Adrenal gland (tissue), 12 donors: ENCODE measurements around the gene ZEB1. TPM values are rescaled to one million over a fixed set of nuclear protein-coding genes. Genes with fewer than 3 reads are reported as not detected.

Source experiments
- DNase-seq, 7 donors: peaks; one replicate each; pipeline ENCODE4 v3.0.0-alpha.2; 2019 to 2020
- H3K27ac ChIP-seq, 5 donors: fragments of 200-600 bp; sonication (generic) in 4 of 5; 1 replicate in 3 of 5; 2 replicates in 2 of 5; pipeline versions ENCODE4 v1.5.1 to v1.8.0; 2016 to 2020; ENCODE audit warnings: mild to moderate bottlenecking in 1 of 5
- H3K27me3 ChIP-seq: fragments of 200-600 bp; 2 replicates; pipeline ENCODE4 v1.8.0; 2021
- H3K36me3 ChIP-seq, 2 donors: fragments of 200-600 bp; replicated peaks in 1 of 2; 1 replicate in 1 of 2; 2 replicates in 1 of 2; pipeline versions ENCODE4 v1.5.1 to v1.8.0; 2018 to 2022
- H3K4me1 ChIP-seq, 2 donors: fragments of 200-600 bp; replicated peaks in 1 of 2; 1 replicate in 1 of 2; 2 replicates in 1 of 2; pipeline versions ENCODE4 v1.5.1 to v1.8.0; 2018 to 2021
- H3K4me3 ChIP-seq, 4 donors: fragments of 200-600 bp; sonication (generic) in 3 of 4; one replicate each; pipeline ENCODE4 v1.5.1; 2016 to 2018
- H3K9me3 ChIP-seq, 3 donors: fragments of 200-600 bp; sonication (generic) in 1 of 3; replicated peaks in 1 of 3; 1 replicate in 2 of 3; 2 replicates in 1 of 3; pipeline versions ENCODE4 v1.5.1 to v1.8.0; 2016 to 2021
- POLR2A ChIP-seq, 2 donors: fragments of 450-650 bp; IDR thresholded peaks; one replicate each; pipeline ENCODE4 v1.6.1; 2017; ENCODE audit warnings: antibody characterized with exemption in 2 of 2, mild to moderate bottlenecking in 2 of 2, moderate library complexity in 1 of 2
- WGBS, 4 donors: extraction: QIAGEN DNeasy Blood & Tissue Kit in 2 of 4; methylation state at CpG; one replicate each; pipeline versions ENCODE4 v1.1.5 to v1.1.7; 2013 to 2017; 5-methylcytosine and 5-hydroxymethylcytosine counted together
- intact Hi-C, 2 donors: fragments of 100-400 bp; cut with DNase I; formaldehyde crosslinking; loops; one replicate each; pipeline versions ENCODE4 v1.14.1 to v1.15.0; 2022 to 2023
- polyA plus RNA-seq, 3 donors: library from polyadenylated mRNA; stranded (reverse); fragments of 200-250 nt in 2 of 3; fragments of 350-450 nt in 1 of 3; fragmentation: Illumina TruSeq in 1 of 3; extraction: RNeasy Lipid Tissue Mini Kit (QIAGEN cat#74804) in 1 of 3; gene quantifications; one replicate each; pipeline ENCODE4 v1.2.3, GENCODE V29; 2013 to 2014
- total RNA-seq, 9 donors: library from RNA; depleted of rRNA in 4 of 9; stranded (reverse); fragments of >200 nt in 4 of 9; fragments of 120-200 nt in 1 of 9; fragmentation: NEBNext Ultra II Directional in 1 of 9; extraction: Animal tissue kit (Norgen Biotek cat#: 25700) in 1 of 9; gene quantifications; one replicate each; pipeline versions ENCODE4 v1.1.0 to v1.2.4, GENCODE V29; 2013 to 2023
- TF ChIP-seq, protein P1 (sequence below), 6 experiments: fragments of 450-650 bp in 4 of 6; fragments of 200-600 bp in 2 of 6; sonication (generic) in 1 of 6; IDR thresholded peaks; 1 replicate in 5 of 6; 2 replicates in 1 of 6; pipeline versions ENCODE4 v1.5.1 to v1.8.0; 2016 to 2021; ENCODE audit warnings: antibody characterized with exemption in 6 of 6, mild to moderate bottlenecking in 2 of 6, moderate library complexity in 1 of 6
- donor health status: healthy with polysubstance abuse.
- donor health status: Bipolar disorder and iron deficiency.
- donor health status: DM: yes; HTN: yes; CAD: no.
- donor health status: DM: no; HTN: no; CAD: no.
- donor health status: DM: no; HTN: no; CAD: no.
- donor health status: DM: yes; HTN: yes; CAD: no.

ZEB1 gene
- total and polyA plus RNA-seq, 12 donors, result 7.3 to 34.9 (median 22.9) TPM

DNA sequence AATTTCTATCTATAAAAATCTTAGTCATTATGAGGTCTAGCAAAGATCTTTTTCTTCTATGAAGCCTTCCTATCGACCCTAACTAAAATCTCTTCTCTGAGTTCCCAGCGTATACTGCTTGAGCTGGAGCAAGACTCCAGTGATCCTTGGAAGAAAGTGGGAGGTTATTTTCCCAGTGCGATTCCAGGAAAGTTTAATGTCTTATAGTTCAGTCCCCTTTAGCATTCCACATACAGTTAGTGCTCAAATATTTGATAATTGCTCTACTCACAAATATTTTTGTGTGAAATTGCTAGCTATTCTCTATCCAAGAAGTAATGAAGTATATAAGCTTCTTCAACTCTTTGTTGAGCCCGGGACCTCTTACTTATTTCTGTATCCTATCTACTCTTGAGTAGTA is 47.7 kb downstream of the ZEB1 start:
- no peak overlapping the region for H3K4me3 ChIP-seq
- DNase-seq, result no peak
- H3K27ac ChIP-seq, result no peak overlapping the region
- TF ChIP-seq, protein P1, sequence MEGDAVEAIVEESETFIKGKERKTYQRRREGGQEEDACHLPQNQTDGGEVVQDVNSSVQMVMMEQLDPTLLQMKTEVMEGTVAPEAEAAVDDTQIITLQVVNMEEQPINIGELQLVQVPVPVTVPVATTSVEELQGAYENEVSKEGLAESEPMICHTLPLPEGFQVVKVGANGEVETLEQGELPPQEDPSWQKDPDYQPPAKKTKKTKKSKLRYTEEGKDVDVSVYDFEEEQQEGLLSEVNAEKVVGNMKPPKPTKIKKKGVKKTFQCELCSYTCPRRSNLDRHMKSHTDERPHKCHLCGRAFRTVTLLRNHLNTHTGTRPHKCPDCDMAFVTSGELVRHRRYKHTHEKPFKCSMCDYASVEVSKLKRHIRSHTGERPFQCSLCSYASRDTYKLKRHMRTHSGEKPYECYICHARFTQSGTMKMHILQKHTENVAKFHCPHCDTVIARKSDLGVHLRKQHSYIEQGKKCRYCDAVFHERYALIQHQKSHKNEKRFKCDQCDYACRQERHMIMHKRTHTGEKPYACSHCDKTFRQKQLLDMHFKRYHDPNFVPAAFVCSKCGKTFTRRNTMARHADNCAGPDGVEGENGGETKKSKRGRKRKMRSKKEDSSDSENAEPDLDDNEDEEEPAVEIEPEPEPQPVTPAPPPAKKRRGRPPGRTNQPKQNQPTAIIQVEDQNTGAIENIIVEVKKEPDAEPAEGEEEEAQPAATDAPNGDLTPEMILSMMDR (IDR thresholded peaks at IDR 0.05), result no peak
- no peak for TF ChIP-seq POLR2A (IDR thresholded peaks at IDR 0.05)
- no peaks in the 10 kb centered on the region for H3K27me3 ChIP-seq
- intact Hi-C loops, result no loop called here
- 83 to 88% (median 86%) methylated on average over 4 of the region's 4 CpGs for WGBS, 4 donors
- no peaks in the 10 kb centered on the region for H3K36me3 ChIP-seq
- no peaks in the 10 kb centered on the region for H3K9me3 ChIP-seq
- H3K4me1 ChIP-seq, result no peaks in the 10 kb centered on the region

DNA sequence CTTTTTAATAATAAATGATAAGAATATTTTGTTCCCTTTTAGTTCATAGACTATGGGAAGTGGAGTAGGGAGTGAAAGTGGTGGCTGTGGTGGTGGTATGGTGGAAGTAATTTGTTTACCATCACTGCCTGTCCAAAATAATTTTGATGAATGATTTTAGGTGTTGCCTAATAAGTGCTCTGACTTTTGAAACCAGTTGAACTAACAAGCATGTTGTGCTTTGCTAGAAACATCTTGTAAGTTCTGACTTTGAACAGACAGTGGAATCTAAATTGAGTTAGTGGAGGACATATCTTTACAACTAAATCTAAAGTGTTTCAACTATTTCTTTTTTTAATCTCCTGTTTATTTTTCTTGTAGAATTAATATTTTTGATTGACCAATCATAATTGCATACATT is 49.7 kb downstream of the ZEB1 start:
- no peaks in the 10 kb centered on the region for H3K9me3 ChIP-seq
- TF ChIP-seq, protein P1 (IDR thresholded peaks at IDR 0.05), result no peak
- TF ChIP-seq POLR2A (IDR thresholded peaks at IDR 0.05), result no peak
- H3K27me3 ChIP-seq, result no peaks in the 10 kb centered on the region
- intact Hi-C loops, result no loop called here
- no peak overlapping the region for H3K4me3 ChIP-seq
- no peak for DNase-seq
- H3K4me1 ChIP-seq, result peaks cover 0 to 5% of the 10 kb centered on the region in 2 donors
- no peaks in the 10 kb centered on the region for H3K36me3 ChIP-seq
- no peak overlapping the region for H3K27ac ChIP-seq

DNA sequence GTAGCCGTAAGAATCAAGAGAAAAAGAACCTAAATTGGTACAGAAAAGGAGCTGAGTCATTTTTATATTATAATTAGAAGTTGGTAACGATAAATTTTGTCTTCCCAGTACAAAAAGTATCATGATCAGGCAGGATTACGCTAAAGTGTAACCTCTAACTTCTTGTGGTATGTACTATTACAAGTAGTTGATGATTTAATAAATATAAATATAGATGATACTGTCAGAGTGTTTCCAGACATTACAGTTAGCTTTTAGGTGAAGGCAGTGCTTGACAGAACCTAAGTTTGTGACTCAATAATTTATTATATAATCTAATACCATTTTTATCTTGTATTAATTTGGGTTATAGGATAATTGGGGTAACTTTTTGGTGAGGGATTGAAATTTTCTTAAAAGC is 53.4 kb downstream of the ZEB1 start:
- 90 to 96% (median 94%) methylated on average over 3 of the region's 3 CpGs for WGBS, 4 donors
- peaks cover 0 to 8% of the 10 kb centered on the region in 2 donors for H3K4me1 ChIP-seq
- no peak overlapping the region for H3K27ac ChIP-seq

DNA sequence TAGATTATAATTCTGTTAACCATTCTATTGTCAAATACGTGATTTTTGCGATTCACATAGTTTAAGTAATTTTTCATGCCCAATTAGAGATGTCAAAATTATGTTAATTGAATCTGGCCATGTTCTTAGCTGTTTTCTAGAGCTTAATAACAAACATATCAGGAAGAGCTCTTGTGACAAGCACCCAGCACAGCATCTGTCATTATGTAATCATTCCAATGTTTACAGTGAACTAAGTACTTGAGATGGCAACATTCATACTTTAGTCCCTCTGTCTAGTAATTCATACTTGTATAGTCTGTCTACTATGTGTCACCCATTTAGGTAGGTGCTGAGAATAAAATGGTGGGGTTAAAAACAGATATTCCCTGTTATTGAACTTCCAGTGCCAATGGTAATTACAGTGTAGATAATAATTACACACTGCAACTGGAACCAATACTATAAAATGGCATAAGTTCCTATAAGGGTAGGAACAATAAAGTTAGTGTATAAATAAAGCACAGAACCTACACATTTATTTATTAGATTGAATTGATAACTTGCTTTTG is 55.2 kb downstream of the ZEB1 start:
- DNase-seq, result no peak
- WGBS, 4 donors, result 91 to 97% (median 93%) methylated on average over 2 of the region's 2 CpGs
- Histone ChIP-seq H3K9me3 (no peaks in the 10 kb centered on the region), H3K36me3 (no peaks in the 10 kb centered on the region), H3K27me3 (no peaks in the 10 kb centered on the region), H3K4me1 (peaks cover 0 to 8% of the 10 kb centered on the region in 2 donors), H3K27ac (no peak overlapping the region), H3K4me3 (no peak overlapping the region)
- no peak for TF ChIP-seq POLR2A (IDR thresholded peaks at IDR 0.05)
- TF ChIP-seq, protein P1 (IDR thresholded peaks at IDR 0.05), result no peak
- intact Hi-C loops, result no loop called here

More for the DNA sequence above, 53.4 kb downstream of the ZEB1 start:
- intact Hi-C loops, result no loop called here
- DNase-seq, result no peak
- Histone ChIP-seq H3K4me3 (no peak overlapping the region), H3K36me3 (no peaks in the 10 kb centered on the region), H3K27me3 (no peaks in the 10 kb centered on the region), H3K9me3 (no peaks in the 10 kb centered on the region)
- TF ChIP-seq POLR2A (IDR thresholded peaks at IDR 0.05), result no peak
- TF ChIP-seq, protein P1 (IDR thresholded peaks at IDR 0.05), result no peak
